ENCODE data around the gene SLC30A4. TPM values are rescaled to one million over a fixed set of nuclear protein-coding genes. Genes with fewer than 3 reads are reported as not detected.

Gene SLC30A4
- total RNA-seq, 4 donors from 2014 or later, result 12.5 to 15.9 (median 13.6) TPM

DNA sequence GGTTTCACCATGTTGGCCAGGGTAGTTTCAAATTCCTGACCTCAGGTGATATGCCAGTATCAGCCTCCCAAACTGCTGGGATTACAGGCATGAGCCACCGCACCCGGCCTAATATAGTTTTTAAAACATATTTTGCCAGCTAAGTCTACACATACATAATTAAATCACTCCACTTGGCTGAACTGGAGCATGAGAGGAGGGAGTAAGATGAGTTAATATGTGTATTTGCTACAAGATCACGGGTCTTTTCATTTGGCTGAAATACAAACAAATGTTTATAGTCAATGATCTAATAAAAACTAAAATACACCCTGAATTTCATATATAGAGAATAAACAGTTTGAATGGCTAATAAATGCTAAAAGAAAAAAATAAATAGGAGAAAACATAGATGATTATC is 25.3 kb downstream of the SLC30A4 start:
- TF ChIP-seq POLR2A (IDR thresholded peaks at IDR 0.05), result no peak
- TF ChIP-seq, protein P1, sequence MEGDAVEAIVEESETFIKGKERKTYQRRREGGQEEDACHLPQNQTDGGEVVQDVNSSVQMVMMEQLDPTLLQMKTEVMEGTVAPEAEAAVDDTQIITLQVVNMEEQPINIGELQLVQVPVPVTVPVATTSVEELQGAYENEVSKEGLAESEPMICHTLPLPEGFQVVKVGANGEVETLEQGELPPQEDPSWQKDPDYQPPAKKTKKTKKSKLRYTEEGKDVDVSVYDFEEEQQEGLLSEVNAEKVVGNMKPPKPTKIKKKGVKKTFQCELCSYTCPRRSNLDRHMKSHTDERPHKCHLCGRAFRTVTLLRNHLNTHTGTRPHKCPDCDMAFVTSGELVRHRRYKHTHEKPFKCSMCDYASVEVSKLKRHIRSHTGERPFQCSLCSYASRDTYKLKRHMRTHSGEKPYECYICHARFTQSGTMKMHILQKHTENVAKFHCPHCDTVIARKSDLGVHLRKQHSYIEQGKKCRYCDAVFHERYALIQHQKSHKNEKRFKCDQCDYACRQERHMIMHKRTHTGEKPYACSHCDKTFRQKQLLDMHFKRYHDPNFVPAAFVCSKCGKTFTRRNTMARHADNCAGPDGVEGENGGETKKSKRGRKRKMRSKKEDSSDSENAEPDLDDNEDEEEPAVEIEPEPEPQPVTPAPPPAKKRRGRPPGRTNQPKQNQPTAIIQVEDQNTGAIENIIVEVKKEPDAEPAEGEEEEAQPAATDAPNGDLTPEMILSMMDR (IDR thresholded peaks at IDR 0.05), result no peak
- H3K27ac ChIP-seq, result no peak overlapping the region
- no peaks in the 10 kb centered on the region for H3K27me3 ChIP-seq
- H3K4me3 ChIP-seq (replicated peaks in 1 of 3), result no peak overlapping the region
- intact Hi-C loops (cut with DNase I), result no loop called here
- H3K4me1 ChIP-seq, result no peaks in the 10 kb centered on the region
- no peak for DNase-seq
- no peaks in the 10 kb centered on the region for H3K9me3 ChIP-seq
- WGBS, 2 donors, result 92 to 98% methylated on average over 3 of the region's 3 CpGs
- H3K36me3 ChIP-seq, result no peaks in the 10 kb centered on the region

DNA sequence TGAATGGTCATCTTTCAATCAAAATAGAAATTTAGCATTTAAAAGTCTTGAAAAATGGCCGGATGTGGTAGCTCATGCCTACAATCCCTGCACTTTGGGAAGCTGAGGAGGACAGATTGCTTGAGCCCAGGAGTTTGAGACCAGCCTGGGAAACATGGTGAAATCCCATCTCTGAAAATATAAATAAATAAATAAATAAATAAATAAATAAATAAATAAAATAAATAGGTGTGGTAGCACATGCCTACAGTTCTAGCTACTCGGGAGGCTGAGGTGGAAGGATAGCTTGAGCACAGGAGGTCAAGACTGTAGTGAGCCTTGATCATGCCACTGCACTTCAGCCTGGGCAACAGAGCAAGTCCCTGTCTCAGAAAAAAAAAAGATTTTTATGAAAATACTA is 25.9 kb downstream of the SLC30A4 start:
- TF ChIP-seq POLR2A (IDR thresholded peaks at IDR 0.05), result no peak
- TF ChIP-seq, protein P1 (IDR thresholded peaks at IDR 0.05), result no peak
- 93 to 97% methylated on average over 2 of the region's 2 CpGs for WGBS, 2 donors
- H3K36me3 ChIP-seq, result no peaks in the 10 kb centered on the region
- DNase-seq, result no peak
- intact Hi-C loops (cut with DNase I), result no loop called here
- no peaks in the 10 kb centered on the region for H3K27me3 ChIP-seq
- H3K9me3 ChIP-seq, result no peaks in the 10 kb centered on the region
- no peaks in the 10 kb centered on the region for H3K4me1 ChIP-seq
- no peak overlapping the region for H3K27ac ChIP-seq
- H3K4me3 ChIP-seq (replicated peaks in 1 of 3), result no peak overlapping the region

DNA sequence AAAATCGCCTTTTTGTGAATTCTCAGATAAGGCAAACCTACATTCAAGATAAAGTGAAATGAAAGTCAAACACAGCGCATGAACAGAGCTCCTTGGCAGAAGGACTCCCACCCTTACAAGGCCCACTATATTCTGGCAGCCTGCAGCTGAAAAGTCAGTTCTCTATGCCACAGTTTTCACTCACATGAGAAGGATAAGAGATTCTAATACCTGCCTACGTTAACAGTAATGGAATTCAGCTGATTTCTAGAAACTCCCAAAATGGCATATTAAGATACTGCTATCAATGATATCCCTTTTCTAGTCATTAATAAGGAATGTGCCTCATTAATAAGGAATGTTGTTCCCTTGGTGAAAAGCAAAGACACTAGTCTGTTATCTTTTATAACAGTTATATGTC is 27.0 kb downstream of the SLC30A4 start:
- Histone ChIP-seq H3K27me3 (no peaks in the 10 kb centered on the region), H3K4me1 (no peaks in the 10 kb centered on the region), H3K9me3 (no peaks in the 10 kb centered on the region), H3K36me3 (no peaks in the 10 kb centered on the region), H3K4me3 (replicated peaks in 1 of 3) (no peak overlapping the region), H3K27ac (no peak overlapping the region)
- intact Hi-C loops (cut with DNase I), result no loop called here
- no peak for TF ChIP-seq POLR2A (IDR thresholded peaks at IDR 0.05)
- TF ChIP-seq, protein P1 (IDR thresholded peaks at IDR 0.05), result no peak
- DNase-seq, result no peak
- 58 to 64% methylated on average over 3 of the region's 3 CpGs for WGBS, 2 donors

DNA sequence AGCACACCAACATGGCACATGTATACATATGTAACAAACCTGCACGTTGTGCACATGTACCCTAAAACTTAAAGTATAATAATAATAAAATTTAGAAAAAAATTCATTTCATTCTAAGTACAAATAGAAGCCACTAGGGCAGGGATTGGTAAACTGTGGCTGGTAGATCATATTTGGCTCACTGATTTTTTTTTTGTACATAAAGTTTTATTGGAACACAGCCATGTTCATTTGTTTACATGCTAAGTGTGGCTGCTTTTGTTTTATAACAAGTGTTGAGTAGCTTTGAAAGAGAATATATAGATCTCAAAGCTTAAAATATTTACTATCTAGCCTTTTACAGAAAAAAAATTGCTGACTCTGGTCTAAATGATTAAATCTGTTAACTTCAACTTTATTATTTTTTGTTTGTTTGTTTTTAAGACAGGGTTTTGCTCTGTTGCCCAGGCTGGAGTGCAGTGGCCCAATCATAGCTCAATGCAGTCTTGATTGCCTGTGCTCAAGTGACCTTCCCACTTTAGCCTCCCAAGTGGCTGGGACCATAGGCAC is 32.8 kb downstream of the SLC30A4 start:
- Histone ChIP-seq H3K27ac (no peak overlapping the region), H3K36me3 (peaks cover 5 to 8% of the 10 kb centered on the region in 2 donors), H3K9me3 (no peaks in the 10 kb centered on the region), H3K27me3 (no peaks in the 10 kb centered on the region), H3K4me1 (no peaks in the 10 kb centered on the region), H3K4me3 (replicated peaks in 1 of 3) (no peak overlapping the region)
- 79 to 85% methylated on average over 1 of the region's 1 CpG for WGBS, 2 donors
- DNase-seq, result peak; percentile 24 to 41
- intact Hi-C loops (cut with DNase I), result no loop called here
- TF ChIP-seq, protein P1 (IDR thresholded peaks at IDR 0.05), result no peak
- TF ChIP-seq POLR2A (IDR thresholded peaks at IDR 0.05), result no peak

DNA sequence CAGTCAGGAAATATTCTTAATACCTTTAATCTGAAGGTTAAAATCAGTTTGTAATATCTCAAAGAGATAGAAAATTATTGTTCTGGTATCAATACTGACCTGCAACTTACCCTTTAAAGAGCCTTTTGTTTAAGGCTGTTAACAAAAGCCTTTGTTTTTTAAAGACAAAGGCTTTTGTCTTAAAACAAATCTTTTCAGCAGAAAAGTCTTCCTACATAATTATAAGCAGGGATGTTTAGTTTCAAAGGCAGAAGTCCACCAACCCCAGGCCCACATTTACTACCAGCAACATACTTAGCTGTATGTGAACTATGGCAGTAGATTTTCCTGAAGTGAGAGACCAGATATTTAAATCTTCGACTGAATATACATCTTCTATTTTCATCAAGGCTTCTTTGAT is 36.2 kb downstream of the SLC30A4 start:
- WGBS, 2 donors, result 94 to 98% methylated on average over 1 of the region's 1 CpG
- Histone ChIP-seq H3K36me3 (peaks cover 7 to 8% of the 10 kb centered on the region in 2 donors), H3K4me3 (replicated peaks in 1 of 3) (no peak overlapping the region), H3K27me3 (no peaks in the 10 kb centered on the region), H3K27ac (no peak overlapping the region), H3K9me3 (no peaks in the 10 kb centered on the region), H3K4me1 (no peaks in the 10 kb centered on the region)
- intact Hi-C loops (cut with DNase I), result no loop called here
- DNase-seq, result no peak
- no peak for TF ChIP-seq POLR2A (IDR thresholded peaks at IDR 0.05)
- TF ChIP-seq, protein P1 (IDR thresholded peaks at IDR 0.05), result no peak

Data from thyroid gland (tissue), 4 donors.